Osteoblast (primary cell): ENCODE results near the gene IRS2. TPM values are rescaled to one million over a fixed set of nuclear protein-coding genes. Genes with fewer than 3 reads are reported as not detected.
A peak's percentile ranks its signal among the peaks of the same experiment; 100 is the strongest.
"Not testable (repeated sequence)": the region's sequence is repeated elsewhere in the genome, so short reads cannot be mapped to it uniquely, and the experiment has no call there.

ENCODE experiments used
- DNase-seq: peaks from one replicate; pipeline ENCODE4 v3.0.0; 2011; ENCODE audit warnings: low spot score, mixed read lengths; ENCODE audit not compliant: insufficient read length; ENCODE audit errors: missing footprints
- H2AFZ ChIP-seq: 2 replicates; pipeline ENCODE4 v1.6.0; 2011; ENCODE audit warnings: mild to moderate bottlenecking, low read length
- H3K27ac ChIP-seq: 2 replicates; pipeline ENCODE4 v1.5.1; 2011; ENCODE audit warnings: mild to moderate bottlenecking, low read depth, low read length, moderate library complexity
- H3K27me3 ChIP-seq: 2 replicates; pipeline ENCODE4 v1.6.0; 2012; ENCODE audit warnings: mild to moderate bottlenecking, control low read depth, inconsistent platforms, low read length, moderate library complexity; ENCODE audit not compliant: insufficient read depth
- H3K36me3 ChIP-seq: 2 replicates; pipeline ENCODE4 v1.5.1; 2011; ENCODE audit warnings: mild to moderate bottlenecking, low read length, control low read depth, moderate library complexity; ENCODE audit not compliant: insufficient read depth
- H3K4me1 ChIP-seq: 2 replicates; pipeline ENCODE4 v1.5.1; 2011; ENCODE audit warnings: mild to moderate bottlenecking, low read length, control low read depth, moderate library complexity; ENCODE audit not compliant: insufficient read depth
- H3K4me2 ChIP-seq: 2 replicates; pipeline ENCODE4 v1.6.0; 2011; ENCODE audit warnings: mild to moderate bottlenecking, low read length; ENCODE audit not compliant: insufficient read depth
- H3K4me3 ChIP-seq: fragments of 200-600 bp; sonication (generic); 3 replicates; pipeline ENCODE4 v1.5.1; 2012; ENCODE audit warnings: mild to moderate bottlenecking, low read length, inconsistent platforms; ENCODE audit not compliant: insufficient read depth
- H3K79me2 ChIP-seq: 2 replicates; pipeline ENCODE4 v1.6.0; 2012; ENCODE audit warnings: mild to moderate bottlenecking, low read length, control low read depth, inconsistent platforms; ENCODE audit not compliant: insufficient read depth
- H3K9me3 ChIP-seq: 2 replicates; pipeline ENCODE4 v1.5.1; 2011; ENCODE audit warnings: low read depth, low read length, control low read depth
- H4K20me1 ChIP-seq: 2 replicates; pipeline ENCODE4 v1.6.0; 2012; ENCODE audit warnings: mild to moderate bottlenecking, low read length, control low read depth; ENCODE audit not compliant: insufficient read depth
- CTCF ChIP-seq: IDR thresholded peaks from 2 replicates; pipeline ENCODE4 v1.5.1; 2011; ENCODE audit warnings: mild to moderate bottlenecking, low read depth, low read length, moderate library complexity; ENCODE audit errors: extremely low read depth
- total RNA-seq: library from RNA; depleted of rRNA; stranded (reverse); fragments of >200 nt; gene quantifications from 2 replicates; pipeline ENCODE4 v1.2.3, GENCODE V29; 2012

The IRS2 gene
- total RNA-seq, result 7.1 and 8.3 TPM in 2 replicates

GRCh38 chr13:109786457-109787134, at the start of gene IRS2:
TSS of gene IRS2 (minus strand) at chr13:109786583. CDS start at chr13:109786053, 530 bp downstream.
- H3K36me3 ChIP-seq, result no peaks in the 10 kb centered on the region
- H3K27ac ChIP-seq, result no peak within 1 kb of the TSS
- H3K4me1 ChIP-seq, result no peaks in the 10 kb centered on the region
- DNase-seq, result peak; percentile 99
- peak within 1 kb of the TSS; percentile 76 for H3K4me2 ChIP-seq
- H3K9me3 ChIP-seq, result no peaks in the 10 kb centered on the region
- H4K20me1 ChIP-seq, result no peaks in the 10 kb centered on the region
- H3K27me3 ChIP-seq, result peaks cover 37% of the 10 kb centered on the region
- H3K79me2 ChIP-seq, result peaks cover 2% of the 10 kb centered on the region
- no peak for TF ChIP-seq CTCF
- peak within 1 kb of the TSS; percentile 76 for H3K4me3 ChIP-seq
- H2AFZ ChIP-seq, result peak within 1 kb of the TSS; percentile 68

DNA sequence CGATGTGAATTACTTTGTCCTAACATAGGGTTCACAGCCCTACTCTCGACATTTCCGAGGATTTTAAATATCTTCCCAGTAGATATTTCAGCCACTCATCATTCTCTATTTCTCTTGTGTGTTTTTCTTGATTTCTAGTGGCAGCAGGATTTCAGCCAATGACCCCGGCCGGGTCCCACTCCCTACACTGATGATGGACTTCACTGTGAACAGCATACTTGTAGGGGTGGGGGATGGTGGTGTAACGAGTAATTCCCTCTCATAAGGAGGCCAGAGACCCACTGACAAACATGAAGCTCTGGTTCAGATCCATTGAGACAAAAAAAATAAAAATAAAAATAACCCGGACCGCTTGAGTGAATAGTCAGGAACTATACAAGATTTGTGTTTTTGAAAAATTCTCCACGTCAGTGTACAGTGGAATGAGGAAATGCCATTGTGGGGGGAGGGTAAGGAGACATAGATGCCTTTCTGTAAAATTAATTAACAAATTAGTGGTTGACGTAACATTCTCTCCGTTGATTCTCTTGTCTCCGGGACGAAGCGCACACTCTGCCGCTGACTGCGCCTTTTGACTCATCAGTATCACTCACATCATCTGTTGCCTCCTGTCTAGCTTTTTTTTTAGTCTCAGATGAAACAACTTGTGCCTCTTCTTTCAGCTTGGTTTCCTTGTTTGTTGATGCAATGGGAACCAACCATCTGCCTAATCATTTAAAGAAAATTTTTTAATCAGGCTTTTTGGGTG, 48.8 kb upstream of the IRS2 start:
- no peaks in the 10 kb centered on the region for H3K36me3 ChIP-seq
- no peak overlapping the region for H2AFZ ChIP-seq
- DNase-seq, result no peak
- H3K4me1 ChIP-seq, result peaks cover 2% of the 10 kb centered on the region
- H3K9me3 ChIP-seq, result no peaks in the 10 kb centered on the region
- H3K79me2 ChIP-seq, result no peaks in the 10 kb centered on the region
- no peak overlapping the region for H3K27ac ChIP-seq
- H3K27me3 ChIP-seq, result no peaks in the 10 kb centered on the region
- no peaks in the 10 kb centered on the region for H4K20me1 ChIP-seq
- H3K4me3 ChIP-seq, result no peak overlapping the region
- no peak overlapping the region for H3K4me2 ChIP-seq
- TF ChIP-seq CTCF, result no peak

- Histone ChIP-seq H3K9me3 (no peaks in the 10 kb centered on the region), H4K20me1 (no peaks in the 10 kb centered on the region), H3K27ac (no peak overlapping the region), H3K36me3 (no peaks in the 10 kb centered on the region), H3K79me2 (no peaks in the 10 kb centered on the region), H3K4me2 (no peak overlapping the region), H3K4me1 (no peaks in the 10 kb centered on the region), H3K27me3 (no peaks in the 10 kb centered on the region), H2AFZ (no peak overlapping the region), H3K4me3 (no peak overlapping the region)
- no peak for TF ChIP-seq CTCF
- DNase-seq, result no peak
Observed at GRCh38 chr13:109833940-109834339, 47.6 kb upstream of the IRS2 start.

DNA sequence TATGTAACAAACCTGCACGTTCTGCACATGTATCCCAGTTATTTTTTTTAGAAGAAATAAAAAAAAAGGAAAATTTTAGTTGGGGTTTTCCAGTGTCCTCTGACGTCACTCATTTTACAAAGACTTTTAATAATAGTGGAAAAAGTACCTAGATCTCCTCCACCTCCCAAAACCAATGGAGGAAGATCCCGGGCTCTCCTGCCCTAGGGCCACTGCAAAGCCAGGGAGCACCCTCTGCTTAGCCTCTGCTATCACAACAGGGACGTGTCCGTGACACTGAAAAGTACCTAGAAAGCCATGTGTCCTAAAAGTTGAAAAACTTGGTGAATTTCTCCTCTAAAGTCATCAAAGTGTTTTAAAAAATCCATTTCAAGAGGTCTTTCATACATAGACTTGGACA, 46.7 kb upstream of the IRS2 start:
- H2AFZ ChIP-seq, result no peak overlapping the region
- H3K4me2 ChIP-seq, result no peak overlapping the region
- no peaks in the 10 kb centered on the region for H3K36me3 ChIP-seq
- H3K4me1 ChIP-seq, result no peaks in the 10 kb centered on the region
- no peak overlapping the region for H3K4me3 ChIP-seq
- DNase-seq, result no peak
- TF ChIP-seq CTCF, result no peak
- no peaks in the 10 kb centered on the region for H3K79me2 ChIP-seq
- no peak overlapping the region for H3K27ac ChIP-seq
- H3K9me3 ChIP-seq, result no peaks in the 10 kb centered on the region
- H3K27me3 ChIP-seq, result no peaks in the 10 kb centered on the region
- H4K20me1 ChIP-seq, result no peaks in the 10 kb centered on the region

DNA sequence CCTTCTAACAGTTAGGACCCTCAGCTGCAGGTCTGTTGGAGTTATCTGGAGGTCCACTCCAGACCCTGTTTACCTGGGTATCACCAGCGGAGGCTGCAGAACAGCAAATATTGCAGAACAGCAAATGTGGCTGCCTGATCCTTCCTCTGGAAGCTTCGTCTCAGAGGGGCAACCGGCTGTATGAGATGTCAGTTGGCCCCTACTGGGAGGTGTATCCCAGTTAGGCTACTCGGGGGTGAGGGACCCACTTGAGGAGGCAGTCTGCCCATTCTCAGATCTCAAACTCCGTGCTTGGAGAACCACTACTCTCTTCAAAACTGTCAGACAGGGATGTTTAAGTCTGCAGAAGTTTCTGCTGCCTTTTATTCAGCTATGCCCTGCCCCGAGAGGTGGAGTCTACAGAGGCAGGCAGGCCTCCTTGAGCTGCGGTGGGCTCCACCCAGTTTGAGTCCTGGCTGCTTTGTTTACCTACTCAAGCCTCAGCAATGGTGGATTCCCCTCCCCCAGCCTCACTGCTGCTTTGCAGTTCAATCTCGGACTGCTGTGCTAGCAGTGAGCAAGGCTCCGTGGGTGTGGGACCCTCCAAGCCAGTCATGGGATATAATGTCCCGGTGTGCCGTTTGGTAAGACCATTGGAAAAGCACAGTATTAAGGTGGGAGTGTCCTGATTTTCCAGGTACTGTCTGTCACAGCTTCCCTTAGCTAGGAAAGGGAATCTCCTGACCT, 42.4 kb upstream of the IRS2 start:
- not testable (repeated sequence) for H3K27me3 ChIP-seq, H3K4me1 ChIP-seq, H3K9me3 ChIP-seq, H3K27ac ChIP-seq, H2AFZ ChIP-seq, H3K36me3 ChIP-seq, H3K79me2 ChIP-seq, H3K4me3 ChIP-seq, DNase-seq, H3K4me2 ChIP-seq, H4K20me1 ChIP-seq

- H3K4me2 ChIP-seq, H3K4me3 ChIP-seq, H4K20me1 ChIP-seq, H3K27ac ChIP-seq, H3K79me2 ChIP-seq, H3K4me1 ChIP-seq, DNase-seq, H3K9me3 ChIP-seq, H3K36me3 ChIP-seq, H3K27me3 ChIP-seq, H2AFZ ChIP-seq: not testable (repeated sequence)
Observed at GRCh38 chr13:109823201-109823600, 36.8 kb upstream of the IRS2 start.
